Fibroblast of skin of left quadriceps (primary cell): Measurements from ENCODE around the gene KLHL40.

ENCODE experiments used
- DNase-seq, 2 experiments: peaks; one replicate each; pipeline ENCODE4 v3.0.0-alpha.2; 2013; ENCODE audit warnings: low read depth in 2 of 2

Gene KLHL40

GRCh38 chr3:42739401-42740158 lies 54.2 kb downstream of the KLHL40 start:
- DNase-seq: no peak

- no peak for DNase-seq
These were observed 56.5 kb downstream of the KLHL40 start for GRCh38 chr3:42741796-42742195.
